PC-9 (cell line): Measurements from ENCODE around the gene BAIAP2L1. TPM values are rescaled to one million over a fixed set of nuclear protein-coding genes. Genes with fewer than 3 reads are reported as not detected.
A peak's percentile ranks its signal among the peaks of the same experiment; 100 is the strongest.

Experiments
- BruUV-seq: library from RNA; stranded (reverse); fragments of 400-500 nt; replicated peaks from 2 replicates; lab custom pipeline; 2021; lab: Mats Ljungman, UMichigan
- CTCF ChIA-PET: fragments of 300-600 bp; sonication (Branson Sonifier 250); formaldehyde crosslinking; loops from one replicate; lab custom pipeline; 2022; ENCODE audit warnings: antibody characterized with exemption; lab: Charles Lee
- POLR2A ChIA-PET: fragments of 300-600 bp; sonication (Branson Sonifier 250); formaldehyde crosslinking; loops from one replicate; lab custom pipeline; 2022; ENCODE audit warnings: antibody characterized with exemption; ENCODE audit not compliant: unreplicated experiment; lab: Charles Lee
- DNase-seq, 2 experiments: peaks; one replicate each; pipeline versions ENCODE4 v3.0.0 to v3.0.0-alpha.2; 2015 to 2022; ENCODE audit warnings: mixed read lengths in 1 of 2
- H2AFZ ChIP-seq: fragments of 200-600 bp; sonication (generic); 2 replicates; pipeline ENCODE4 v1.8.1; 2017; ENCODE audit warnings: antibody characterized with exemption
- H3F3A ChIP-seq: fragments of 200-600 bp; sonication (generic); 2 replicates; pipeline ENCODE4 v1.8.1; 2017; ENCODE audit warnings: antibody characterized with exemption, mild to moderate bottlenecking, low read depth; ENCODE audit not compliant: insufficient read depth
- H3K27ac ChIP-seq: fragments of 200-600 bp; sonication (generic); 2 replicates; pipeline ENCODE4 v1.6.1; 2016; ENCODE audit warnings: mixed run types
- H3K27me3 ChIP-seq: fragments of 200-600 bp; sonication (generic); 2 replicates; pipeline ENCODE4 v1.6.1; 2016; ENCODE audit warnings: low read depth, mixed run types; ENCODE audit not compliant: insufficient read depth
- H3K36me3 ChIP-seq: fragments of 200-600 bp; sonication (generic); 2 replicates; pipeline ENCODE4 v1.6.1; 2016; ENCODE audit warnings: low read depth, mixed run types
- H3K4me1 ChIP-seq: fragments of 200-600 bp; sonication (generic); replicated peaks from 2 replicates; pipeline ENCODE4 v1.6.1; 2016; ENCODE audit warnings: mixed run types; ENCODE audit not compliant: insufficient read depth
- H3K4me2 ChIP-seq: fragments of 200-600 bp; sonication (generic); 2 replicates; pipeline ENCODE4 v1.6.1; 2017; ENCODE audit warnings: mixed run types
- H3K4me3 ChIP-seq: fragments of 200-600 bp; sonication (generic); 2 replicates; pipeline ENCODE4 v1.6.1; 2016; ENCODE audit warnings: mixed run types
- H3K79me2 ChIP-seq: fragments of 200-600 bp; sonication (generic); 2 replicates; pipeline ENCODE4 v1.6.1; 2017; ENCODE audit warnings: low read depth, mixed run types
- H3K9me2 ChIP-seq: fragments of 200-600 bp; sonication (generic); 2 replicates; pipeline ENCODE4 v1.8.1; 2017; ENCODE audit warnings: mild to moderate bottlenecking; ENCODE audit not compliant: insufficient read depth
- H3K9me3 ChIP-seq: fragments of 200-600 bp; sonication (generic); 2 replicates; pipeline ENCODE4 v1.8.1; 2016; ENCODE audit warnings: low read depth; ENCODE audit not compliant: insufficient read depth
- H4K20me1 ChIP-seq: fragments of 200-600 bp; sonication (generic); 2 replicates; pipeline ENCODE4 v1.8.1; 2017; ENCODE audit not compliant: insufficient read depth
- EZH2 ChIP-seq: fragments of 200-600 bp; sonication (generic); IDR thresholded peaks from 2 replicates; pipeline ENCODE4 v1.8.0; 2017; ENCODE audit warnings: antibody characterized with exemption, low read depth
- intact Hi-C: fragments of 100-400 bp; cut with micrococcal nuclease; formaldehyde crosslinking; loops from one replicate; pipeline ENCODE4 v1.10.0; 2022; ENCODE audit not compliant: unreplicated experiment
- total RNA-seq: library from RNA; stranded (reverse); gene quantifications from 2 replicates; pipeline ENCODE4 v1.2.3, GENCODE V29; 2021
- TF ChIP-seq, protein P1 (sequence below): fragments of 200-600 bp; sonication (generic); conservative IDR thresholded peaks from 2 replicates; pipeline ENCODE4 v1.6.1; 2017; ENCODE audit warnings: mixed run types, antibody characterized with exemption, mild to moderate bottlenecking, moderate library complexity

Gene BAIAP2L1
- total RNA-seq, 1 experiment from 2014 or later, result 89.4 TPM

- H3K36me3 ChIP-seq, result peaks cover 11% of the 10 kb centered on the region
- no TSS peak for BruUV-seq
- intact Hi-C loops, result no loop called here
Measured at GRCh38 chr7:98338441-98338840, 62.4 kb downstream of the BAIAP2L1 start.

DNA sequence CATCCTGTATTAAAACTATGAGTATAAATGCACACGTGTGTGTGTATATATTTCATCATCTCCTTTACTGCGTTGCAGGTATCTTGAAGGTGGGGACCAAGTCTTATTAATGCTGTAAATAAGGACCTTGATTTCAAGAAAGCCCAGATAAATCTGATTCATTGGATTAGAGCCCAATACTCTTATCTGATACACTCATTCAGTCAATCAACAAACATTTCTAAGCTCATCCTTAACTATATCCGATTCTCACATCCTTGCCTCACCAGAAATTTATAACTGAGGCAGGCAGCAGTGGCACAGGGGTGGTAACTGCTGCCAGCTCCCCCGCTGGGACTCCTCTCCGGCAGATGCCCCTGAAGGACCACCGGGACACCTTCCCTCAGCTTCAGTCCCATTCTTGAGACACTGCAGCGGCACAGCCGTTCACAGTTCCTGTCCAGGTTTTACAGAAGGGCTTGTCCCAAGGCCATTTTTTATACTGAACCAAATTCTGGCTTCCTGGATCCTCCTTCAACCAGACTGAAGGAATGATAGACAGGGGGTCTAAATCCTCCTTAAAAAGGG lies 65.4 kb downstream of the BAIAP2L1 start:
- H3K36me3 ChIP-seq, result peaks cover 12% of the 10 kb centered on the region; the same call in 1 of the 2 replicates
- ChIA-PET CTCF (no interaction called here), POLR2A (no interaction called here)
- H3K27ac ChIP-seq, result no peak overlapping the region
- TF ChIP-seq, protein P1, sequence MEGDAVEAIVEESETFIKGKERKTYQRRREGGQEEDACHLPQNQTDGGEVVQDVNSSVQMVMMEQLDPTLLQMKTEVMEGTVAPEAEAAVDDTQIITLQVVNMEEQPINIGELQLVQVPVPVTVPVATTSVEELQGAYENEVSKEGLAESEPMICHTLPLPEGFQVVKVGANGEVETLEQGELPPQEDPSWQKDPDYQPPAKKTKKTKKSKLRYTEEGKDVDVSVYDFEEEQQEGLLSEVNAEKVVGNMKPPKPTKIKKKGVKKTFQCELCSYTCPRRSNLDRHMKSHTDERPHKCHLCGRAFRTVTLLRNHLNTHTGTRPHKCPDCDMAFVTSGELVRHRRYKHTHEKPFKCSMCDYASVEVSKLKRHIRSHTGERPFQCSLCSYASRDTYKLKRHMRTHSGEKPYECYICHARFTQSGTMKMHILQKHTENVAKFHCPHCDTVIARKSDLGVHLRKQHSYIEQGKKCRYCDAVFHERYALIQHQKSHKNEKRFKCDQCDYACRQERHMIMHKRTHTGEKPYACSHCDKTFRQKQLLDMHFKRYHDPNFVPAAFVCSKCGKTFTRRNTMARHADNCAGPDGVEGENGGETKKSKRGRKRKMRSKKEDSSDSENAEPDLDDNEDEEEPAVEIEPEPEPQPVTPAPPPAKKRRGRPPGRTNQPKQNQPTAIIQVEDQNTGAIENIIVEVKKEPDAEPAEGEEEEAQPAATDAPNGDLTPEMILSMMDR, result no peak
- TF ChIP-seq EZH2, result no peak
- peaks cover 64% of the 10 kb centered on the region for H3K79me2 ChIP-seq
- H3K4me3 ChIP-seq, result no peak overlapping the region
- H4K20me1 ChIP-seq, result 0 out of 2 replicates have a peak, but pooled peaks cover 7% of the 10 kb centered on the region
- DNase-seq, result no peak
- intact Hi-C loops, result no loop called here
- H3K4me2 ChIP-seq, result no peak overlapping the region
- H2AFZ ChIP-seq, result no peak overlapping the region
- BruUV-seq, result no TSS peak
- H3K4me1 ChIP-seq, result no peaks in the 10 kb centered on the region
- H3K27me3 ChIP-seq, result no peaks in the 10 kb centered on the region
- no peaks in the 10 kb centered on the region for H3K9me2 ChIP-seq
- H3K9me3 ChIP-seq, result no peaks in the 10 kb centered on the region
- H3F3A ChIP-seq, result peaks cover 19% of the 10 kb centered on the region; the same call in 1 of the 2 replicates

More at GRCh38 chr7:98338441-98338840, 62.4 kb downstream of the BAIAP2L1 start:
- H3K4me2 ChIP-seq, result no peak overlapping the region
- no peaks in the 10 kb centered on the region for H3K27me3 ChIP-seq
- ChIA-PET CTCF (no interaction called here), POLR2A (no interaction called here)
- no peak overlapping the region for H3K4me3 ChIP-seq
- no peak overlapping the region for H3K27ac ChIP-seq
- peaks cover 75% of the 10 kb centered on the region for H3K79me2 ChIP-seq
- H4K20me1 ChIP-seq, result 0 out of 2 replicates have a peak, but pooled peaks cover 13% of the 10 kb centered on the region
- no peaks in the 10 kb centered on the region for H3K9me2 ChIP-seq
- DNase-seq, result no peak
- no peaks in the 10 kb centered on the region for H3K4me1 ChIP-seq
- no peak overlapping the region for H2AFZ ChIP-seq
- TF ChIP-seq EZH2, result no peak
- TF ChIP-seq, protein P1, result no peak
- peaks cover 31% of the 10 kb centered on the region; the same call in 1 of the 2 replicates for H3F3A ChIP-seq
- H3K9me3 ChIP-seq, result no peaks in the 10 kb centered on the region

DNA sequence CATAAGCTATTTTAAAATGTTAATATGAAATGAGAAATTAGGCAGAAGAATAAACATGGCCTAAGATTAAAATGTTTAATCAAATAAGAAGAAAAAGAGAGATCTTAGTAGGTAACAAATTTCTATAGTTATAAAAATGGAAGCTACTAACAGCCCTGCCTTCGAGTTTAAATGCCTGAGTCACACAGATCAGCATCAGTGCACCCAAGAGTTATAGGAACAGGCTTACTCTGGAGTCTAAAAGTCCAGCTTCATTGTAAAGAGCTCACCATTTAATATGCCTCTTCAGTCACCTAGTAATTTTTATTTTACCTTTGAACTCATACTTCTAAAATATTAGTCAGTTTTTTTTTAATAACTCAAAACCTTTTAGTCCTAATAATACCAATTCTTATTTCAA lies 66.8 kb downstream of the BAIAP2L1 start:
- Histone ChIP-seq H3K4me2 (no peak overlapping the region), H3F3A (peaks cover 16% of the 10 kb centered on the region; the same call in 1 of the 2 replicates), H3K4me1 (no peaks in the 10 kb centered on the region), H3K9me3 (no peaks in the 10 kb centered on the region), H3K27me3 (no peaks in the 10 kb centered on the region), H3K4me3 (no peak overlapping the region), H3K36me3 (peaks cover 6% of the 10 kb centered on the region; the same call in 1 of the 2 replicates), H3K9me2 (no peaks in the 10 kb centered on the region), H4K20me1 (0 out of 2 replicates have a peak, but pooled peaks cover 12% of the 10 kb centered on the region), H3K27ac (peak overlapping the region; percentile 19; the same call in 1 of the 2 replicates), H3K79me2 (peaks cover 65% of the 10 kb centered on the region), H2AFZ (no peak overlapping the region)
- intact Hi-C loops, result no loop called here
- no peak for DNase-seq
- ChIA-PET CTCF (no interaction called here), POLR2A (interaction anchor here (0.5 to 0.6 kb wide), 2 partner anchors 9 to 84 kb away, joined by 3 to 5 read pairs; no protein-coding TSS in a partner anchor)
- TF ChIP-seq EZH2, result no peak
- TF ChIP-seq, protein P1, result no peak
- BruUV-seq, result no TSS peak
